ENCODE results near the gene FAM222B. TPM values are rescaled to one million over a fixed set of nuclear protein-coding genes. Genes with fewer than 3 reads are reported as not detected.

FAM222B gene
- total and polyA plus RNA-seq, 9 of the 15 experiments (the other 6 are each of a cell fraction or from before 2014, with no cell fraction given): 4.0 to 34.6 (median 7.5) TPM

DNA sequence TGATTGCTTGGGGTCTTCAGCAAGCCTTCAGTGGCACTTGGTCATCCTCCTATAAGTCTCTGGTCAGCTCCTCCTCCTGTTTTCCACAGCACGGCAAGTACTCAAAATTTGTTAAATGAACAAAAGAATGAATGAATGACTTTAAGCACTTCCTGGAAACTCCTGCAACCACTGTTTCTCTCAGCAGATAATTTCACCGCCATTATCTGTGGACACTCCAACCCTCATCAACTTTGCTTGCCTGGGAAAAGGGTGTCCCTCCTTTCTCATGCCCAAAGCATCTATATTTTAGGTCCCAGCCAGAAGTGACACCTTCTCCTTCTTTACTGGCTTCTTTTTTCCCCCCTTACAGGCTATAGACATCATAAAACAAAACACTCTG is 135.3 kb downstream of the FAM222B start (continued):
- TF ChIP-seq, protein P1, sequence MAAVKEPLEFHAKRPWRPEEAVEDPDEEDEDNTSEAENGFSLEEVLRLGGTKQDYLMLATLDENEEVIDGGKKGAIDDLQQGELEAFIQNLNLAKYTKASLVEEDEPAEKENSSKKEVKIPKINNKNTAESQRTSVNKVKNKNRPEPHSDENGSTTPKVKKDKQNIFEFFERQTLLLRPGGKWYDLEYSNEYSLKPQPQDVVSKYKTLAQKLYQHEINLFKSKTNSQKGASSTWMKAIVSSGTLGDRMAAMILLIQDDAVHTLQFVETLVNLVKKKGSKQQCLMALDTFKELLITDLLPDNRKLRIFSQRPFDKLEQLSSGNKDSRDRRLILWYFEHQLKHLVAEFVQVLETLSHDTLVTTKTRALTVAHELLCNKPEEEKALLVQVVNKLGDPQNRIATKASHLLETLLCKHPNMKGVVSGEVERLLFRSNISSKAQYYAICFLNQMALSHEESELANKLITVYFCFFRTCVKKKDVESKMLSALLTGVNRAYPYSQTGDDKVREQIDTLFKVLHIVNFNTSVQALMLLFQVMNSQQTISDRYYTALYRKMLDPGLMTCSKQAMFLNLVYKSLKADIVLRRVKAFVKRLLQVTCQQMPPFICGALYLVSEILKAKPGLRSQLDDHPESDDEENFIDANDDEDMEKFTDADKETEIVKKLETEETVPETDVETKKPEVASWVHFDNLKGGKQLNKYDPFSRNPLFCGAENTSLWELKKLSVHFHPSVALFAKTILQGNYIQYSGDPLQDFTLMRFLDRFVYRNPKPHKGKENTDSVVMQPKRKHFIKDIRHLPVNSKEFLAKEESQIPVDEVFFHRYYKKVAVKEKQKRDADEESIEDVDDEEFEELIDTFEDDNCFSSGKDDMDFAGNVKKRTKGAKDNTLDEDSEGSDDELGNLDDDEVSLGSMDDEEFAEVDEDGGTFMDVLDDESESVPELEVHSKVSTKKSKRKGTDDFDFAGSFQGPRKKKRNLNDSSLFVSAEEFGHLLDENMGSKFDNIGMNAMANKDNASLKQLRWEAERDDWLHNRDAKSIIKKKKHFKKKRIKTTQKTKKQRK (IDR thresholded peaks at IDR 0.05; ENCODE audit: borderline replicate concordance, low read depth, low read length): no peak
- peak; percentile 95 for TF ChIP-seq ZNF24 (IDR thresholded peaks at IDR 0.05)
- TF ChIP-seq MYBL2 (IDR thresholded peaks at IDR 0.05; ENCODE audit: low read depth): no peak
- TF ChIP-seq MYBL2 (CRISPR knock-in tag; IDR thresholded peaks at IDR 0.05; ENCODE audit: borderline replicate concordance): no peak
- no peak for TF ChIP-seq ZNF232 (CRISPR knock-in tag; IDR thresholded peaks at IDR 0.05)
- TF ChIP-seq, protein P2, sequence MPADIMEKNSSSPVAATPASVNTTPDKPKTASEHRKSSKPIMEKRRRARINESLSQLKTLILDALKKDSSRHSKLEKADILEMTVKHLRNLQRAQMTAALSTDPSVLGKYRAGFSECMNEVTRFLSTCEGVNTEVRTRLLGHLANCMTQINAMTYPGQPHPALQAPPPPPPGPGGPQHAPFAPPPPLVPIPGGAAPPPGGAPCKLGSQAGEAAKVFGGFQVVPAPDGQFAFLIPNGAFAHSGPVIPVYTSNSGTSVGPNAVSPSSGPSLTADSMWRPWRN (IDR thresholded peaks at IDR 0.05; ENCODE audit: low read depth): no peak
- TF ChIP-seq, protein P3, sequence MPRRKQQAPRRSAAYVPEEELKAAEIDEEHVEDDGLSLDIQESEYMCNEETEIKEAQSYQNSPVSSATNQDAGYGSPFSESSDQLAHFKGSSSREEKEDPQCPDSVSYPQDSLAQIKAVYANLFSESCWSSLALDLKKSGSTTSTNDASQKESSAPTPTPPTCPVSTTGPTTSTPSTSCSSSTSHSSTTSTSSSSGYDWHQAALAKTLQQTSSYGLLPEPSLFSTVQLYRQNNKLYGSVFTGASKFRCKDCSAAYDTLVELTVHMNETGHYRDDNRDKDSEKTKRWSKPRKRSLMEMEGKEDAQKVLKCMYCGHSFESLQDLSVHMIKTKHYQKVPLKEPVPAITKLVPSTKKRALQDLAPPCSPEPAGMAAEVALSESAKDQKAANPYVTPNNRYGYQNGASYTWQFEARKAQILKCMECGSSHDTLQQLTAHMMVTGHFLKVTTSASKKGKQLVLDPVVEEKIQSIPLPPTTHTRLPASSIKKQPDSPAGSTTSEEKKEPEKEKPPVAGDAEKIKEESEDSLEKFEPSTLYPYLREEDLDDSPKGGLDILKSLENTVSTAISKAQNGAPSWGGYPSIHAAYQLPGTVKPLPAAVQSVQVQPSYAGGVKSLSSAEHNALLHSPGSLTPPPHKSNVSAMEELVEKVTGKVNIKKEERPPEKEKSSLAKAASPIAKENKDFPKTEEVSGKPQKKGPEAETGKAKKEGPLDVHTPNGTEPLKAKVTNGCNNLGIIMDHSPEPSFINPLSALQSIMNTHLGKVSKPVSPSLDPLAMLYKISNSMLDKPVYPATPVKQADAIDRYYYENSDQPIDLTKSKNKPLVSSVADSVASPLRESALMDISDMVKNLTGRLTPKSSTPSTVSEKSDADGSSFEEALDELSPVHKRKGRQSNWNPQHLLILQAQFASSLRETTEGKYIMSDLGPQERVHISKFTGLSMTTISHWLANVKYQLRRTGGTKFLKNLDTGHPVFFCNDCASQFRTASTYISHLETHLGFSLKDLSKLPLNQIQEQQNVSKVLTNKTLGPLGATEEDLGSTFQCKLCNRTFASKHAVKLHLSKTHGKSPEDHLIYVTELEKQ (CRISPR knock-in tag; IDR thresholded peaks at IDR 0.05): no peak
- TF ChIP-seq, protein P4, sequence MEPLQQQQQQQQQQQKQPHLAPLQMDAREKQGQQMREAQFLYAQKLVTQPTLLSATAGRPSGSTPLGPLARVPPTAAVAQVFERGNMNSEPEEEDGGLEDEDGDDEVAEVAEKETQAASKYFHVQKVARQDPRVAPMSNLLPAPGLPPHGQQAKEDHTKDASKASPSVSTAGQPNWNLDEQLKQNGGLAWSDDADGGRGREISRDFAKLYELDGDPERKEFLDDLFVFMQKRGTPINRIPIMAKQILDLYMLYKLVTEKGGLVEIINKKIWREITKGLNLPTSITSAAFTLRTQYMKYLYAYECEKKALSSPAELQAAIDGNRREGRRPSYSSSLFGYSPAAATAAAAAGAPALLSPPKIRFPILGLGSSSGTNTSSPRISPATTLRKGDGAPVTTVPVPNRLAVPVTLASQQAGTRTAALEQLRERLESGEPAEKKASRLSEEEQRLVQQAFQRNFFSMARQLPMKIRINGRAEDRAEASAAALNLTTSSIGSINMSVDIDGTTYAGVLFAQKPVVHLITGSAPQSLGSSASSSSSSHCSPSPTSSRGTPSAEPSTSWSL (CRISPR knock-in tag; IDR thresholded peaks at IDR 0.05; ENCODE audit: borderline replicate concordance): no peak
- TF ChIP-seq, protein P5, sequence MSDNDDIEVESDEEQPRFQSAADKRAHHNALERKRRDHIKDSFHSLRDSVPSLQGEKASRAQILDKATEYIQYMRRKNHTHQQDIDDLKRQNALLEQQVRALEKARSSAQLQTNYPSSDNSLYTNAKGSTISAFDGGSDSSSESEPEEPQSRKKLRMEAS (CRISPR knock-in tag; IDR thresholded peaks at IDR 0.05): no peak
- TF ChIP-seq FOS (IDR thresholded peaks at IDR 0.05; ENCODE audit: extremely low read depth, insufficient read length): no peak
- no peak for TF ChIP-seq ILF3 (IDR thresholded peaks at IDR 0.05; ENCODE audit: borderline replicate concordance)

Data from K562 (cell line).